Activated naive CD4-positive, alpha-beta T cell (primary cell): Measurements from ENCODE around the gene PLPP4.

ENCODE experiments used
- DNase-seq, 4 experiments: peaks; one replicate each; lab custom pipeline; 2025; lab: John Stamatoyannopoulos, UW

The PLPP4 gene

DNA sequence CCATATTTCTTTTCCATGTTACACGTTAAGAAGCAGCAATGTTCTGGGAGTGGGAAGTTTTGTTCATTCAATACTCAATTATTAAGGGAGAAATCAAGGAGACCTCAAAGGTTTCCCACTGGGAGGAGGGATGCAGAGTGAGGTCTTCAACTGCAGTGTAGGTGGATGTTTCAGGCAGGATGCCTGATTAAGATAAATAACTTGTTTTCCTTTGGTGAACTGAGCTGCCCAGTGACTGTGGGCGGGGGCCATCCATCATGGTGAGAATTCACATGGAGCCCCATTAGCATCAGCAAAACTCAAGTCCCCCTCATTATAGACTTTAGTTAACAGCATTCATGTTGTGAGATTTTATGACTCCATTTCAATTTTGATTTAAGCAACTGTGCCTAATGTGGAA, 121.1 kb downstream of the PLPP4 start:
- no peak for DNase-seq

- no peak for DNase-seq
These were observed 121.9 kb downstream of the PLPP4 start for GRCh38 chr10:120578890-120579289.

DNA sequence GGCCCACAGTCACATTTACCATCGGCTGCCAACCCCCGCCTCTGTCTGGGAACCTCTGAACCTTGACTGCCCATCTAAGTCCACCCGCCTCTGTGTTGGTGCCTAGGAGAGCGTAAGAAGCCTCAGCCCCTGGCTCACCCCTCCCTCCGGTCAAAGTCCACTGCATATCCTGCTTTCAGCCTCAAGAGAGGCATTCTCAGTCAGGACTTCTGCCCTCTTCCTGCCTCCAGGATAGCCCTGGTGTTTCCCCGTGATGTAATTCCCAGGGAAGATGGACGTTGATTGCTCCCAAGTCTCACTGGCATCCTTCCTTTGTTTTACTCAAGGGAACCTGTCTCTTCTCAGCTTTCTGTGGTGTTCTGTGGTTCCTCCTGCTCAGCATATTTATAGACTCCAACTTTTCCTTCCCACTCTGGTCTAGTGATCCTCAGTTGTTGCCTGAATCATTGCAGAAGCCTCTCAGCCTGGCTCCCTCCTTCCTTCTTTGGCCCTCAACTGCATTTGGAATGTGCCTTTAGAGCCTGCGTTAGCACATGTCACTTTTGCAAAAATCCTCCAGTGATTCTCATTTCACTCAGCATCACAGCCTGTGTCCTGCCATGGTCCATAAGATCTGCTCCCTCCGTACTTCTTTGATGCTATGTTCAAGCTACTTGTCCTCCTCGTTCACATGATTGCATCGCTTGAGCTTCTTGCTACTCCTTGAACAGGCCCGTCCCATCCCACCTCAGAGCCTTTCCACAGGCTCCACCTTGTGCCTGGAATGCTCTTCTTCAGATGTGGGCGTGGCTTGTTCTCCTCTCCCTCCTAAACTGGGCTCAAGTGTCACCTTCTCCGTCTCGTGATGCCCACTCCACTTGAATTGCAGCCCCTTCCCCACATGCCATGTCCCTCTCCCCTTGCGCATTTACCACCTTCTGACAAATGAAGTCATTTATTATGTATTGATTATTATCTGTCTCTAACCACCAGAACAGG, 124.2 kb downstream of the PLPP4 start:
- no peak for DNase-seq

DNA sequence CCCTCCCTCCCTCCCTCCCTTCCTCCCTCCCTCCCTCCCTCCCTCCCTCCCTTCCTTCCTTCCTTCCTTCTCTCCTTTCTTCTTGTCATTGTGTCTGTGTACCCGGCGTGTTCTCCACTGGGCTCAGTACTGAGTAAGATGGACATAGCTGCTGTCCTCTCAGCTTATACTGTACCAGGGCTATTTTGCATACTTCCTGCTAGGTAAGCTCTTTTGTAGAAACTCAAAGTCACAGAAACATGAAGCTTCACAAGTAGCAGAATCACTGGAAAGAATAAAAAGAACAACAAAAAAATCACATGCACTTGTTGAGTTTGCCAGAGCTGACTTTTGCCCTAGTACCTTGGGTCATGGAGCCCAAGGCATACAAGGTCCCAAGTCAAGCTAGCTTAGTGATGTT, 125.7 kb downstream of the PLPP4 start:
- no peak for DNase-seq

DNA sequence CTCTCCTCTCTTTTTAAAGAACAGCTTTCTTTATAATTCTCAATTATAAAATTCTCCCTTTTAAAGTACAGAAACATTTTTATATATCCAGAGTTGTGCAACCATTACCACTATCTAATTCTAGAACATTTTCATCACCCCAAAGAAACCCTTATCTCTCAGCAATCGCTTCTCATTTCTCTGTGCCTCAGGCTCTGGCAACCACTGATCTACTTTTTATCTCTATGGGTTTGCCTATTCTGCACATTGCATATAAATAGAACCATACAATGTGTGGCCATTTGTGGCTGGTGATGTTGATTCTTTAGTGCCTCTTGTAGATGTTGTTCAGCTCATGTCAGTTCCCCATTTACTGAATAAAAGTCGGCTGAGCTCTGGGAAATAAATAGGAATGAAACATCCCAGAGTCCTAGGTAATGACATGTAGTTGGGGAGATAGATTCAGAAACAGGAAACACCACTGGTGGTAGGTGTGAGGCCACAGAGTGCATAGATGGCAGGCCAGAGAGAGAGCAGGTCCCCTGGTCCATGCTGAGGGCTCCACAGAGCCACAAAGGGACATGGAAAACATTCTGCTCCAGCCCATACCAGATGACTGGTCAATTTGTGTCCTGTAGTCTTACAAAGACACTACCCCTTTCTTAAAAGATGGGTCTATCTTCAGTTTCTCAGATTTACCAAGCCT, 126.5 kb downstream of the PLPP4 start:
- DNase-seq = no peak

GRCh38 chr10:120584786-120585185, 127.8 kb downstream of the PLPP4 start:
- DNase-seq = no peak

GRCh38 chr10:120586471-120586872, 129.4 kb downstream of the PLPP4 start:
- DNase-seq = no peak

GRCh38 chr10:120587061-120587460, 130.0 kb downstream of the PLPP4 start:
- DNase-seq = no peak

GRCh38 chr10:120588311-120588710, 131.3 kb downstream of the PLPP4 start:
- DNase-seq = no peak

DNA sequence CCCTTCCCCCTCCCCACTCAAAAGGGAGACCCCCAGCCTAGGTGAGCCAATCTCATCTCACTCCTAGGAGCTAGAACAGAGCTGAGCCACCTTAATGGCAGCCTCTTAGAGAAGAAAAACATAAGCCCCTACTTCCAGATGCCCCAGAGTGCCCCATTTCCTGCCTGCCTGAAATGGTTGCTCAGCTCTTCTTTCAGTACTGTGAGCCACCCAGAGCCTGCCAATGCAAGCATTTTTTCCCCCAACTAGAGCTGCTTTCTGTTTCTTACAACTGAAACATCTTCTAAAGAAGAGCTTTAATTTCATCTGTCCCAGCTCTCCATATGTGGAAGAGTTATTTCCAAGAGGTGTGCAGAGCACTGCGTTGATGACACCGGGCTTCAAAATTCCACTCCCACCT, 136.7 kb downstream of the PLPP4 start:
- no peak for DNase-seq

DNA sequence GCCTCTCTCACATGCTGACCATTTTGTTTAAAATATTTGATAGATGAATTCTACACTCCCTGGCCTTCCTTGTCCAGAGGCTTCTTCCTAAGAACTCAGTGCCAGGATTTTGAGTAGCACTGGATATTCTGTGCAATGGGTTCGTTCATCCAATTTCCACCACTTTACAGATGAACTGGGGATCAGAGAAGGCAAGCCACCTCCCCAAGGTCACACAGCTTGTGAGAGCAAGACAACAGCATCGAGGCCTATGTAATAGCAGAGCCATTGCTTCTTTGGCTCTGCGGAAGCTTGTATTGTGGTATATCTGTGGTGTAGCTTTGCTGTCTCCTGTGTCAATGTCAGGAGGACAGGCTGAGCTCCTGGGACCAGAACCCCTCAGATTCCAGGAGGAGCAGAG, 140.9 kb downstream of the PLPP4 start:
- DNase-seq = no peak

DNA sequence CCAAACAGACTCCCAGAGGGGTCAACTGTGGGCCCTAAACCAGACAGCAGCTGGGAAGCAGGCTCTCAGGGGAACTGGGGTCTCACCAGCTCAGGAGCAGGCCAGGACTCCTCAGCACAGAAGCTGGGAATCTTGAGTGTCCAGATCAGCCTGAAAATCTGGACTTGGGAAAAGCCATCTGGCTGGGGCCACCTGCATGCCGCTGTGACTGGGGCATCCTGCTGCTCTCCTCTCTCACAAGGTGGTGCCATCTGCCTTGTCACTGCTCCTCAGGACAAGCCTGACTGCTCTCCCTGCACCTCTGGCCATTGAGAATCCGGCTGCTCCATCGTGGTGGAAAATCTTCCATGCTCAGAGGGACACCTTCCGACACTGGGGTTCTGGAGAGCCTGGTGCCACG, 141.4 kb downstream of the PLPP4 start:
- DNase-seq = no peak

GRCh38 chr10:120599200-120599724, 142.2 kb downstream of the PLPP4 start:
- DNase-seq = no peak

DNA sequence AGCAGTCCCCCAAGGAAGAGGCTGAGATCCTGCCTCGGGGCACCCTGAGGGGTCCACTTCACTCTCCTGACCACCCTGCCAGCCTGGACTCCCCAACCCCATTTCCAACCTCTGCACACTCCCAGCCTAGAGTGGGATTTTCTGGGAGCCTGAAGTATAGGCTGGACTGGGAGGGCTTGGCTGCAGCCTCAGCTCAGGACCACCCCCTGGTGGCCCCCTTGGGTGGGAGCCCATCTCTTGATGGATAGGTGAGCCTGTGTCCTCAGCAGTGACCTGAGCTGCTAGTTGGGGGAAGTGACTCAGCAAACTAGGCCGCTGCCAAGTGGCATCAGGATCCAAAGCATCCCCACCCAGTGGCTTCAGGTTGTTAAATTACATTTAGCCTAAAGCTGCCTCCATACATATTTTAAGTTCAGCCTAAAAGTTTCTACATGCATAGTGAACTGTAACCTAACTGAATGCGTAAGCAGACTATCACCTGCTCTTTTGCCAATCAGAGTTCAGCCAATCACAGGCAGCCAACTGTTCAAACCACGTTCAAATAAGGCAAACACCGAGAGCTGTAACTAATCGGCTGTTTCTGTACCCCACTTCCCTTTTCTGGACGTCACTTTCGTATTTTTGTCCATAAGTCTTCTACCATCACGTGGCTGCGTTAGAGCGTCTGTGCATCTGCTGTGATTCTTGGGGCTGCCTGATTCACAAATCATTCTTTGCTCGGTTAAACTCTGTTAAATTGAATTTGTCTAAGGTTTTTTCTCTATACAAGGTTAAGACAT, 144.0 kb downstream of the PLPP4 start:
- no peak for DNase-seq

GRCh38 chr10:120601999-120602398, 145.0 kb downstream of the PLPP4 start:
- DNase-seq = no peak

DNA sequence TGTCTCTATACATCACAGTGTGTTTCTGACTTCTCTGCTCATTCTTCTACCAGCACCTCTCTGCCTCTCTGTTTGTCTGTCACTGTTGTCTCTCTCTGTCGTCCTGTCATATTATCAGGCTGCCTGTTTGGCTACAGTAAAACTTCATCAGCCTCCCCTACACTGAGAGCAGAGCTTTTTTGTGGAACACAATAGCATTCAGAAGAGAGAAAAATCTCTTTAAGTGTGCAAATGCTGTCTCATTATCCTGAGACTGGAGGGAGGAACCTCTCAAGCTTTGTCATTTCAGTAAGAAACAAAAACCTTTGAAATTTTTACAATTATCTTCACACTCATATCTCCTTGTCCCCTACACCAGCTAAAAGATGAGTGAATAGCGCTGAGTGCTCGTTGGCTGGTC, 148.4 kb downstream of the PLPP4 start:
- no peak for DNase-seq

DNA sequence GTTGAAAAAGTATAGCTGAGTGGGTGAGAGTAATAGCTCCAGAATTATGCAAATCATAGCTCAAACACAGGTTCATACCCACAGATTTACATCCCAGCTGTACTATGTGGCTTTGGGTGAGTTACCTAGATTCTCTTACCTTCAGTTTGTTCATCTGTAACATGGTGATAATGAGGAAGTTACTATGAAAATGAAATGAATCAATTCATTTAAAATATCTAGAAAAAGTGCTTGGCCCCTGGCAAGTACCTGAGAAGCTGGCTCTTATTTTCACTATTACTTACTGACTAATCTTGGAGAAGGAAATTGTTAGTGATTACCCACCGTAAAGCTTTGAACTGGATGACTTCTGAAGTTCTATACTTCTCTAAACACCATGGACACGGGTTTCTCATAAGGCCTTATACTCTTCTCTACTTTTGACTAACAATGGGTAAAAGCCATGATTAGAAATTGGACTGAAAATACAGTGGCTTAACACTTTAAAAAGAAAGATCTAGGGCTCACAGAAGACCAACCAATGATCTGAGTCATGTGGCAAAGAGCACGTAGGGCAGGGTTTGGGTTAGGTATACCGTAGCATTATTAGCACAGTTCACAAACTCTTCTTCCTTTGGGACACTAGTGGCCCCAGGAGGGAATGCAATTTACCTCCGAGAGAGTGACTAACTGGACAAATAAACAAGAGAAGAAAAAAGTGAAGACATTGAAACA, 149.2 kb downstream of the PLPP4 start:
- DNase-seq = no peak

GRCh38 chr10:120607016-120607709, 150.1 kb downstream of the PLPP4 start:
- DNase-seq = no peak

DNA sequence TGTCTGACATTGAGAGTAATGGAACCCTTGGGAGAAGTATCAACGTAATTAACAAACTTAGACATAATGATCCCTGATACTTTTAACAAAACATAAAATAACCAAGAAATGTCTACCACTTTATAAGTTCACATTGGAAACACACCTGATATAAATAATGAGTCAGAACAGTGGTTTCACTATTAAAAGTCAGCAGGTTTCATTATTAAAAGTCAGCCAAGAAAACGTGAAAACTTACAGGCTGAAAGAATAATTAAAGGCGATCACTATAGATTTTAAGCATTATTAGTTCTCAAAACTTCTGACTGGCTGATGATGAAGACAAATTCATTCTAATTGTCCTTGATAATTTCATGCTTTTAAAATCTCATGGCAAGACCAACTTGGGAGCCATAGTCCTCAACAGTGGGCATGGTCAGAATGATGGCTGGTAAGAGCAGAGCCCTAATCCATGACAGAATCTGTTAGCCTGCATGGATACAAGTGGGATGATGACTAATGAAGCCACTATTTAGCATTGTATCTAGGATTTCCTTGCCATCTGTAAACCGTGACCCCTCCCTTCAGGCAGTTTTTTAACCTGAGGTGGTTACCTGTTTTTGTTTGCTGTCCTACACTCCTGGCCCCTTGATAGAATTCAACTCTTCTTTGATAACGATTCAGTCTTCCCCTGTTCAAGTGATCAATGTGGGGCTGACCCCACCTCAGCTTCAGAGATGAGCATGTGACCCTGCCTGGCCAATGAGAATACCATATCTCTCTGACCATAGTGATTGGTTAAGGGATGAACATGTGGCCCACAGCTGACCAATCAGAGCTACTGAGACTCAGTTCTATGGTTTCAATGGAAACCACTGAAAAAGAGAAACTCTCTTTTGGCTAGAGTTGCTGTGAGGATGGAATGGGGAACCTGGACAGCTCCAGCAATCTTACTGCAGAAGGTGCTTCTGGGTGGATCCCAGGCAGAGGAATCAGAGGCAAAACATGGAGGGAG, 151.0 kb downstream of the PLPP4 start:
- no peak for DNase-seq

DNA sequence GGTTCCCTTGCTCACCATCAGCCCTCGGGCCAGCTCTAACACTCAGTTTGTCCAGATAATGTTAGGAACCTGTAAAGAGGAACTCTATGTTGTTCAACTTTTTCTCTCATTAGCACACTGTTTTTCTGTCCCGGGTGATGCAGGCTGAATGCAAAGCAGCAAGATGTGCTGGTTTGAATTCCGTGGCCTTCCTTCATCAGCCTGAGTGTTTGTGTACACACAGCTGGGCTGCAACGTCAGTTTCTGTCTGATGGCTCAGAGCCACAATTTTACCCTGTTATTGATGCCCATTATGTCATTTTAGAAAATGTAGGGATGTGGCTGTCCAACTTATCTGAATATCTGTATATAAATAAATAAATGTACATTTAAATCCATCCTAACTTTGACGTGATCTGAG, 152.0 kb downstream of the PLPP4 start:
- no peak for DNase-seq
